DMS153 (cell line): ENCODE measurements around the gene FXR1.
A peak's percentile ranks its signal among the peaks of the same experiment; 100 is the strongest.
"Not testable (repeated sequence)": the region's sequence is repeated elsewhere in the genome, so short reads cannot be mapped to it uniquely, and the experiment has no call there.

ENCODE experiments used
- DNase-seq: peaks from one replicate; lab custom pipeline; 2025; lab: John Stamatoyannopoulos, UW

Gene FXR1

DNA sequence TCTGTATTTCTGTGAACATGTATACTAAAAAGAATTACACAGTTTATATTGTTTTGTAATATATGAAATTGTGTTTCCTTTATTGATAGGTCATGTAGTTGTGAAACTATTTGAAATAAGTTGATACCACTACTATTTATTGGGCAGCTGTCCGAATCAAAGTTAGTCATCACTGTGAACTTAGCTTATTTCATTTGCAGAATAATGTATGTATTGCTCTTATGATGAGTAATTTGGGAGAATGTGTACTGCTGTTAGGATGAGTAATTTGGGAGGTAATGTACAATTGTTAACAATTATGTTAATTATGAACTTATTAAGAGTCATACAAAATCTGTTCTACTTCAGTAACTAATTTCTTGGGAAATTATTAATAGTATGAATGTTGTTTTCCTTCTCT is 22.2 kb downstream of the FXR1 start:
- no peak for DNase-seq

DNA sequence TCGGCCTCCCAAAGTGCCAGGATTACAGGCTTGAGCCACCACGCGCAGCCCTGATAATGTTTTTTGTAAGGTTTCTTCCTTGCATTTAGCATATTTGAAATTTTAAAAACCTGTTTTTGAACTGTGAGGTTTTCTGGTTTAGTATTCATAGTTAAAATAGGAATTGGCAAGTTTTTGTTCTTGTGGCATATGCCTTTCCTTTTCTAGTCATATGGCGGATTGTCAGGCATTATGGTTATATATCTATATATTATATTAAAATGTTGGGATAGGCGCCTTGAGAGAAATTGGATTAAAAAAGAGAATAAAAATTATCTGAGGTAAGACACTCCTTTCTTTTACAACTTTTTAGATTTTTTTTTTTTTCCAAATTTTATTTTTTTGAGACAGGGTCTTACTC is 28.4 kb downstream of the FXR1 start:
- DNase-seq: no peak

- DNase-seq: no peak
These were observed 35.4 kb downstream of the FXR1 start for GRCh38 chr3:180947761-180948390.

DNA sequence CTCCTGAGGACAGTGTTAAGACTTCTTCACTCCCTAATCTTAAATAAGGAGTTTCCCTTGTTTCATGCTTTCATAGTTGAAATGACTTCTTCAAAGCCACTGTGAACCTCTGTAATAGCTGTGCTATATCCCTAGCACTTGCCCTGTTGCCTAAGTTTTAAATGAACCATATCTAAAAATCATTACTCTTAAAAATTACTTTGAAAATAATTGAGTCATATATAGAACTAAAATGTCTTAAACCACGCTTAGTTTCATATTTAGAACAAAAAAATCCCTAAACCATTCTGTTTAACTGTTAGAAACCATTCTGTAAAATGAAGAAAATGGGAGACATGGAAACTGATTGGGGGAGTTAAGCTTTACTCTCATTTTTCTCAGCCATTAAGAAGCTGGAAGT is 47.2 kb downstream of the FXR1 start:
- DNase-seq: no peak

DNA sequence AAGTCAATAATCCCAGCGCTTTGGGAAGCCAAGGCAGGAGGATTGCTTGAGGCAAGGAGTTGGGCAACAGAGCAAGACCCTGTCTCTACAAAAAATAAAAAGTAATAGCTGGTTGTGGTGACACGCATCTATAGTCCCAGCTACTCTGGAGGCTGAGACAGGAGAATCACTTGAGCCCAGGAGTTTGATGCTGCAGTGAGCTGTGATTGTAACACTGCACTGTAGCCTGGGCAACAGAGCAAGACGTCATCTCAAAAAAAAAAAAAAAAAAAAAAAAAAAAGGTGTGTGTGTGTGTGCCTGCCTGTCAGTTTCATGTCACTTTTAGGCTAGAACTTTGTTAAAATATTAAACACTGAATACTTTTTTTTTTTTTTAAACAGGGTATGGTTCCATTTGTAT is 48.6 kb downstream of the FXR1 start:
- no peak for DNase-seq

DNA sequence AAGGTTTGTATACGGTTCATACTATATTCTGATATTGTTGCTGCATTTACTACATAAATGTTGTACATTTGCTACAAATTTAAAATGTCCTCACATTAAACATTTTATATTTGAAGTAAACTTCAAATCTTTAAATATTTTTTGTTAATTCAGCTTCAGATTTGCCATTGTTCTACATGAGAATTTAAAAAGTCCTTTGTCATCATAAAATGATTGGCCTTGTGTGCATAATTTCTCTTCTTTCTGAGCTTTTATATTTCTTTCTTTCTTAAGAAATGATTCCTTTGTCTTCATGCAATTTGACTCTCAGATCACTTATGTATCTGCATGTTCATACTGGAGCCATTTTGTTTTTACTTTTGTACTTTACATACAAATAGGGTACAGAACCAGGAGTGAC is 49.1 kb downstream of the FXR1 start:
- no peak for DNase-seq

DNA sequence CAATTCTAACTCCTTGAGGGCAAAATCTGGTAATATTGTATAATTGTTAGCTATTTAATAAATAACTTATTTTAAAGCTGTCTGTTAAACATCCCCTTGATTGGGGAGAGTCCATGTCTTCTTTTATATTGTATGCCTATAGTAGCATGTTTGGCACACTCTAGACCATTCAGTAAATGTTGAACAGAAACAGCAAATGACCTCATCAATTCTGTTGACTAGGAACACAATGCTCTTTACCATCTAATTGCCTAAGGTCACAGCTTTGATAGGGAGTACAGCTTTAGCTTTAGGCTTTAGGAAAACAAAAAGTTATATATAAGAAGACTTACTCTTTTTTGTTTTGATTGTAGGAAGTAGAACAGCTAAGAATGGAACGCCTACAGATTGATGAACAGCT is 50.1 kb downstream of the FXR1 start:
- no peak for DNase-seq

DNA sequence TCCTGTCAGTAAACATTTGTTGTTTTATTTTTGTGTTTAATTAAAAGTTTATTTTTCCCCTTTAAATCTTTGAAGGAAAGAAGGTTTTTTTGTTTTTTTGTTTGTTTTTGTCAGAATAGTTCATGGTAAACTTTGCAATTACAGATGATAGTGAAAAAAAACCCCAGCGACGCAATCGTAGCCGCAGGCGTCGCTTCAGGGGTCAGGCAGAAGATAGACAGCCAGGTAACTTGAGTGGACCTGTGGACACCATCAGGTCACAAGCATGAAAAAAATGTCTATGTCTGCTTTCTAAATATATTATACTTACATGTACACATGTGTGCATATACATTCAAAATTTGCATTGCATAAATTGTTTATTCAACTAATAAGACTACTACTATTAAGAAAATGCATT is 58.5 kb downstream of the FXR1 start:
- DNase-seq: no peak

- no peak for DNase-seq
These were observed 61.1 kb downstream of the FXR1 start for GRCh38 chr3:180973543-180973942.

GRCh38 chr3:180974286-180974685 is 61.8 kb downstream of the FXR1 start:
- DNase-seq: no peak

DNA sequence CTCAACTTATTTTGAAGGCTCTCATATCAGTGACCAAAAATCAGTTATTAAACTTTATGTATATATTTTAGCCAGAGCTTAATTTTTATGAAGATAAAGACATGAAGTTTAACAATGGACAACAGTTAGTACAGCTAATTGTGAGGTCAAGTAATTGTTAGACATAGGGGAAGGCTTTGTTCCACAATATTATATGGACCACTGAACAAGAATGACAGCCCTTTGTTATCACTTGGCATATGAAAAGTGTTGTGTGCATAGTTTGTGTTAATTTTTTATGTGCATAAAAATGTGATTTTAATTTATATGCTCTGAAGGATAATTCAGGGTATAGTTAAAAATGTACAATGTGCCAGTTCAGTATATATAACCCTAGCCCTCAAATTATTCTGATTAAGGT is 65.0 kb downstream of the FXR1 start:
- DNase-seq: no peak

- DNase-seq: no peak
These were observed 67.5 kb downstream of the FXR1 start for GRCh38 chr3:180979961-180980360.

DNA sequence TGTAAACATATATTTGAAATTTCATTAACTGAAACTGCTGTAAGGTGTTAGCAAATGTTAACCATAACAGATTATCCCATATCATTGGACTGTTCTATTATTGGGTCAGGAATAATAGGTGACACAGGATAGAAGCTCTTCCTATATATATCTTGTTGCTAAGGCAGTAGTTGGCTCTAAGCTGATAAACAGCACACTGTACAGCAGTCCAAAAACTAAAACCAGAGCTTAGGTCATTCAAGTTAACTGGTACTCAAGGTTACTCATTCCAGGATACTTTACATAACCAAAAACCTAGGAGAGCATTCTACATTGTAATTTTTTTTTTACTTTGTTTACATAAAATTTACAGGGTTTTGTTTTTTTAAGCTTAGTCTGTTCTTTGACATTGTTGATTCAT is 68.1 kb downstream of the FXR1 start:
- DNase-seq: no peak

GRCh38 chr3:180981912-180982311 is 69.4 kb downstream of the FXR1 start:
- DNase-seq: no peak

GRCh38 chr3:180983136-180983535 is 70.7 kb downstream of the FXR1 start:
- DNase-seq: no peak

DNA sequence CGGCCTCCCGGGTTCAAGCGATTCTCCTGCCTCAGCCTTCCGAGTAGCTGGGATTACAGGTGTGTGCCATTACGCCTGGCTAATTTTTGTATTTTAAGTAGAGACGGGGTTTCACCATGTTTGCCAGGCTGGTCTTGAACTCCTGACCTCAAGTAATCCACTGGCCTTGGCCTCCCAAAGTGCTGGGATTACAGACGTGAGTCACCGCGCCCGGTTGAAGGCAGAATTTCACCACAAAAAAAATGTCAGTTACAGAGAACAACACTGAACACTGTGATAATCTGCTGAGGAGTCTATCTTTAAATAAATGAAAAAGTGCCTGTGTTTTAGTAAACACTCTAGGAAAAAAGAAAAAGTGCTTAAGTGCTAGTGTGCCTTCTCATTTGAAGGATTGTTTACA is 73.9 kb downstream of the FXR1 start:
- not testable (repeated sequence) for DNase-seq

- DNase-seq: no peak
These were observed 74.9 kb downstream of the FXR1 start for GRCh38 chr3:180987344-180987743.

DNA sequence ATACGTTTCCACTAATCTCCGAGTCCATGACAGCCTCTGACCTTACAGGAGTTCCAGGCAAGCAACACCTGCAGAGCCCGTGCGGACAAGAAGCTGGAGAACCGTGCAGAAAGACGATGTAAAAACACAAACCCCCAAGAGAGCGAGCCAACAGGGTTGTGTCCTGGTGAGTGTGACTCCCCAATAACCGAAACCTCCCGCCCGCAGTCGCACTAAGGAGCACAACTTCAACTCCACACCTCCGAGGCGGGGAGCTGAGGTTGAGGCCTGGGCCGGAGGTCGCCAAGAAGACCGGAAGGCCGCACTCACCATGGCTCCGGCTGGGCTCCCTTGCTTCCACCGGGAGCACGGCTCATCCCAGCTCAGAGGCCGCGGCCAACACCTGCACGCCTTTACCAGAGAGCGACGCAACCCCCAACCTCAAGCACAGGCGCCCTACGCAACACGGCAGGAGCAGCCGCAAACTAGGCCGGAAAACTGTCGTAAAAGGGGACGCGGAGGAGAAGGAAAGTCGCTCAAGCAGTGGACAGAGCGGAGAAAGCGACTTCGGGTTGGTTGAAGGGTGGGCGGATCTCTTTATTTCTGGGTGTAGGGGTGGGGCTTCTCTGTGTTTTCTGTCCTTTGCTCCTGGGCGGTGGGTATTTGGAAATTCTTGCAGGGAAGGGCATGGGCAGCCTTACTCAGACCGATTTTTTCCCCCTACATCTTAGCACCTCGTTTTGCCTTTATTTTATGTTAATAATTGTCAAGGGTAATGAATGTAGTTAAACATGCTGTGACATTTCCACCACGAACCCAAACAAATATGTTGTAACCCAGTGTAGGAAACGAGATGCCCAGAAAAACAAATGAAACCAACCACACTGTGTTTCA is 77.1 kb downstream of the FXR1 start, which contains the start of gene DNAJC19:
TSS of gene DNAJC19 (minus strand) at position 446 of the 873 bp plus-strand sequence. CDS start at position 312, 134 bp downstream.
- peak; percentile 92 for DNase-seq

DNA sequence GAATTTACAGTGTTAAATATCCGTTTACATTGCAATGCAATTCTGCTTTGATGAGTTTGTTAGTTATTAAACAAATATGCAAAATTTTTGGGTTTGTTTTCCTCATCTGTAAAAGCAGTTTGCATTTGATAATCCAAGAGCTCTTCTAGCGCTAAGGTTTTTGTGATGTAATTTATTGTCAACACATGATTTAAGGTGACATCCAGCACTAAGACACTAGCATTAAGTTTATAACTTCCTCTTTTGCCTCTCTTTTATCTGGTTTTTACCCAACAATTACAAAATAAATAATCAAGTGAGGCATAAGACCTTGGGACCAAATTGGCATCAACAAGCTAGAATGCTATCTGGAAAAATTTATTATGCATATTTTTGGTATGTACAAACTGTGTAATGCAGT is 78.0 kb downstream of the FXR1 start:
- DNase-seq: no peak

DNA sequence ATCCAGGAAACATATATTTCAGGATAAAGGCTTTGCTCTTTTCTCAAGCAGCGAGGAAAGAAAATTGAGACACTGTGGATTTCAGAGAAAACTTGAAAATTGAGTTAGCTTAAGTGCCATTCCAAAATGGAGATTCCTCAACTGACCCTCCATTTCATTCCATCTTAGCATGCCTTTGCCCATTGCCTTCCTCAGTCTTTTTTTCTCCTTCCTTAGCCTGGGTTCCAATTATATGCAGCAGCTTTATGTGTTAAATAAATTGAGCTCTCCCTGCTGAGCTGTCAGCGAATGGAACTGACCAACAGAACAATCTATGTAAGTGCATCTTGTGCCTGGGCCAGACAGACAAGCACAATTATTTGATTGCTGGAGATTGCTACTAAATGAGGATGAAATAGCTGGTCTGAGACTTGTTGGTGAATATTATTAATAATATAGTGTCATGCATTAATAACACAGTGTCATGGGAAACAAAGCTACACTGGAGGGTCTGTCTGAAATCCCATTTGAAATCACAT is 84.0 kb downstream of the FXR1 start:
- DNase-seq: no peak

- DNase-seq: not testable (repeated sequence)
These were observed 89.9 kb downstream of the FXR1 start for GRCh38 chr3:181002331-181002730.

GRCh38 chr3:181003469-181003868 is 91.0 kb downstream of the FXR1 start:
- DNase-seq: not testable (repeated sequence)

DNA sequence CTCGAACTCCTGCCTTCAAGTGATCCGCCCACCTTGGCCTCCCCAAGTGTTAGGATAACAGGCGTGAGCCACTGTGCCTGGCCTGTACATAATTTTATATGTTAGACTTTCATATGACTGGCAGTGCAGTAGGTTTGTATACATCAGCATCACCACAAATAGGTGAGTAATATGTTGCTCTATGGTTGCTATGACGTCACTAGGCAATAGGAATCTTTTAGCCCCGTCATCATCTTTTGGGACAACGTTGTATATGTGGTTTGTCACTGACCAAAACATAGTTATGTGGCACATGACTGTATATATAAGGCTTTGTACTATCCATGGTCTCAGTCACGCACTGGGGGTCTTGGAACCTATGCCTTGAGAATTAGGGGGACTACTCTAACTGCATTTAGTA is 94.1 kb downstream of the FXR1 start:
- DNase-seq: no peak
